Measurements from ENCODE around the gene LRRN3. TPM values are rescaled to one million over a fixed set of nuclear protein-coding genes. Genes with fewer than 3 reads are reported as not detected.

Gene LRRN3
- polyA plus RNA-seq, 4 donors, result 3.1 to 7.1 (median 4.2) TPM

GRCh38 chr7:111076205-111076604, 14.7 kb upstream of the LRRN3 start:
- DNase-seq (ENCODE audit: low read depth in 4 of 4, low spot score in 3 of 4), result no peak

- DNase-seq (ENCODE audit: low read depth in 4 of 4, low spot score in 3 of 4), result no peak
Measured at GRCh38 chr7:111077001-111077400, 13.9 kb upstream of the LRRN3 start.

- DNase-seq (ENCODE audit: low read depth in 4 of 4, low spot score in 3 of 4), result no peak
Measured at GRCh38 chr7:111080495-111081105, 10.3 kb upstream of the LRRN3 start.

- no peak for DNase-seq (ENCODE audit: low read depth in 4 of 4, low spot score in 3 of 4)
Measured at GRCh38 chr7:111081546-111082267, 9.2 kb upstream of the LRRN3 start.

- DNase-seq (ENCODE audit: low read depth in 4 of 4, low spot score in 3 of 4), result no peak
Measured at GRCh38 chr7:111082351-111082750, 8.6 kb upstream of the LRRN3 start.

- no peak for DNase-seq (ENCODE audit: low read depth in 4 of 4, low spot score in 3 of 4)
Measured at GRCh38 chr7:111083413-111083812, 7.5 kb upstream of the LRRN3 start.

GRCh38 chr7:111085356-111085755, 5.6 kb upstream of the LRRN3 start:
- no peak for DNase-seq (ENCODE audit: low read depth in 4 of 4, low spot score in 3 of 4)

- no peak for DNase-seq (ENCODE audit: low read depth in 4 of 4, low spot score in 3 of 4)
Measured at GRCh38 chr7:111086532-111086931, 4.4 kb upstream of the LRRN3 start.

- DNase-seq (ENCODE audit: low read depth in 4 of 4, low spot score in 3 of 4), result no peak
Measured at GRCh38 chr7:111088328-111088727, 2.6 kb upstream of the LRRN3 start.

GRCh38 chr7:111089822-111090426, 1.0 kb upstream of the LRRN3 start:
- DNase-seq (ENCODE audit: low read depth in 4 of 4, low spot score in 3 of 4), result no peak

- DNase-seq (ENCODE audit: low read depth in 4 of 4, low spot score in 3 of 4), result no peak
Measured at GRCh38 chr7:111091593-111092358, 849 bp downstream of the LRRN3 start.

GRCh38 chr7:111092406-111093236, 1.7 kb downstream of the LRRN3 start:
- no peak for DNase-seq (ENCODE audit: low read depth in 4 of 4, low spot score in 3 of 4)

- no peak for DNase-seq (ENCODE audit: low read depth in 4 of 4, low spot score in 3 of 4)
Measured at GRCh38 chr7:111093496-111093895, 2.6 kb downstream of the LRRN3 start.

- DNase-seq (ENCODE audit: low read depth in 4 of 4, low spot score in 3 of 4), result no peak
Measured at GRCh38 chr7:111094419-111094818, 3.5 kb downstream of the LRRN3 start.

- no peak for DNase-seq (ENCODE audit: low read depth in 4 of 4, low spot score in 3 of 4)
Measured at GRCh38 chr7:111096997-111097396, 6.1 kb downstream of the LRRN3 start.

- DNase-seq (ENCODE audit: low read depth in 4 of 4, low spot score in 3 of 4), result no peak
Measured at GRCh38 chr7:111098011-111098925, 7.3 kb downstream of the LRRN3 start.

GRCh38 chr7:111098926-111099250, 8.0 kb downstream of the LRRN3 start:
- DNase-seq (ENCODE audit: low read depth in 4 of 4, low spot score in 3 of 4), result no peak

GRCh38 chr7:111101856-111102646, 11.1 kb downstream of the LRRN3 start:
- no peak for DNase-seq (ENCODE audit: low read depth in 4 of 4, low spot score in 3 of 4)

- DNase-seq (ENCODE audit: low read depth in 4 of 4, low spot score in 3 of 4), result no peak
Measured at GRCh38 chr7:111103136-111103535, 12.2 kb downstream of the LRRN3 start.
